Measurements from ENCODE around the gene LCP2.
"Not testable (repeated sequence)": the region's sequence is repeated elsewhere in the genome, so short reads cannot be mapped to it uniquely, and the experiment has no call there.

Gene LCP2

DNA sequence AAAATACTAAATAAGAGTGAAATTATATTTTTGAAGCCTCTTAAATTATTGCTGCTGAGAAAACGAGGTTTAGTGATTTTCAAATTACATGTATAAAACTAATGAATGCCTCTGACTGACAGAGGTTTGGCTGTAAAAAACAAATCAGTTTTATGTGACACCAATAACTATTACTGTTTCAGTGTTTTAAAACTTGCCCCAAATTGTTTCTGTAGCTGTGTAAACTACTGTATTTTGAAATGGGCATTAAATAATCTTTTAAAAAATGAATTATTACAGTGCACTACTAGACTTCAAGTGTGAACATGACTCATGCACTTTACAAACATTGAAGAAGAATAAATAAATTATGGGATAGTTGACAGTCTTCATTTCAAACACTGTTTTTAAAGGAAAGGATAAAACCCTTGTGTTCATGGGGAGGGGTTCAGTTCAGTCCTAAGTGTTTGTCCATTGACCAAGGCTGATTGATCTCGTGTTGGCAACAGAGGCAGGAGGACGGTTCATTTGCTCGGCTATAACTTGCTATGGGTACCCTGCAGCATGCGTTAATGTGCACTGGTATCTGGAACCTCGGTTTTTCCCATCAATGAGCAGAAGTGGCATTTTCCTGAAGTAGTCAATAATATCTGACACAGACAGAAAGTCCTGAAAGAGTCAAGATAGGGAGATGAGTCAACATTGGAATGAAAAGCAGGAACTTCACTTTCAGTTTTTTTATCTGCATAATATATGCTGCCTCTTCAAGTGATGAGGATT lies 49.2 kb downstream of the LCP2 start:
- DNase-seq, result no peak

DNA sequence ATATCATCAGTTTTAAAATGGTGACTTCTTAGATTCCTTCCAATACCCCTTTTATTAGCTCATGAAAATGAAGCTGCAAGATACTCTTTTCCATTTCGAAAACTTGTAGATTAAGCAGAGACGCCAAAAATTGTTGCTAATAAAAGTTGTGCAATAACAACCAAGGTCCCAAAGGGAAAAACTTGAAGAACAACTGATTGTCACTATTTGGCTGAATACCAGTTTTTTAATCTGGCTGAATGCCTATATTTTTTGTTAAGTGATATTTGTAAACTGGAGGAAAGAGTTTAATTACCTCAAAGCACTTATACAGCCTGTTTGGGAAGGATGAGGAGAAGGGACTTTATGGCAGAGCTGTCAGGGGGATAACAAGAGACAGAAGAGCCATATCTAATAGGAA lies 50.2 kb downstream of the LCP2 start:
- no peak for DNase-seq

DNA sequence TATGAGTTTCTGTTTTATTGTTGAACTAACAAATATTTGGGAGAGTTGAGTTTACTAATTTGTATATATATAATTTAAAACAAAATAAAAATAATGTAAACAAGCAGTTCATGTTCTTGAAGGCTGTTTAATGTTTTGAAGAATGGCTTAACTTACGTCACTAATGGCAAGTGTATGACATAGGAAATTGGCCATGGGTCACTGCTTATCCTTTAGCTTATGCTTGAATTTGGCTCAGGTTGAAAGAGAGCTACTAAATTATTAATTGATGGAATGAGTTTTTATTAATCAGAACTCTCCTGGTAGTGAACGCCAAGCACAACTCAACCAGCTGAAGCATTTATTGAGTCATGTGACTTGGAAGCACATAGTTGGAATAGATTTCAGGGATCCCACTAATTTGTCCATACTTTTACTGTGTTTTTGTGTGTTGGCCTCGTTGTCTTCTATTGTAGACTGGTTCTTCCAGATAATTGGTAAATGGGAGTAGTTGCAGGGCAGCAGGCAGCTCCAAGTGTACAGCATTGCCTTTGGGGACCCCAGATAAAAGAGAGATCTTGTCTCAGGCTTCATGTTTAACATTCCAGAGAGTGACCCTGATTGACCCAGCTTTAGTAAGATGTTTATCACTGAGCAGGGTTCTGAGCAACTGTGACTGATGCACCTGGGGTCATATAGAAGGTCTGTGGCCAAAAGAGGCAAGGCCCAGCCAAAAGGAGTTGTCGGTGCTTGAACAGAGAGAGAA lies 51.3 kb downstream of the LCP2 start:
- DNase-seq, result no peak

- DNase-seq, result not testable (repeated sequence)
Measured at GRCh38 chr5:170245436-170245835, 52.1 kb downstream of the LCP2 start.

DNA sequence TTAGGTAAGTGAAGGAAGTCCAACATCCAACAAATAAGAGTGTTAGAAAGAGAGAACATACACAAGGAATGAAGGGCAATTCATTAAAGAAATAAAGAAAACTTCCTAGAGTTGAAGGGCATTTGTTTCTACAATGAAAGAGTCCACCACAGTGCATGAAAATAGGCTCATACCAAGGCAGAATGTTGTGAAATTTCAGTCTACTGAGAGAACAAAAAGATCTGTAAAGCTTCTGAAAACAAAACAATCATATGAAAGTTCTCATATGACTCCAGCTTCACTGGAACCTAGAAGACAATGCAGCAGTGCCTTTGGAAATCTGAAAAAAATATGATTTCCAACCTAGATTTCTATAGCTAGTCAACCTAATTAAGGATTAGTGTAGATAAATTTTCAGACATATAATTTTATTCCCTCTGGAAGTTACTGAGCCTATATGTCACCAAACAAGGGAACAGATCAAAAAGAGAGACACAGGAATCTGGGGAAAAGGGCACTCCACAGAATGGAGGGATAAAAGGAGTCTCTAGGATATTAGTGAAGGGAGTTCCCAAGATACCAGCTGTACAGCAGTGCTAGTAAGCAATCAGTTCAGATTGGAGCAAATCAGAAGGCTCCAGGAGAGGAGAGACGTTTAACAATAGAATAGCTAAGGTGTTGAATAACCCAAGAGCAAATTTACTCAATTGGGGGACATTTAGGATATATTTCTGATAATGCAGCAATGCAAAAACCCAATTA lies 59.0 kb downstream of the LCP2 start:
- no peak for DNase-seq

- no peak for DNase-seq
Measured at GRCh38 chr5:170235876-170236864, 61.4 kb downstream of the LCP2 start.

- no peak for DNase-seq
Measured at GRCh38 chr5:170233358-170233892, 64.2 kb downstream of the LCP2 start.

DNA sequence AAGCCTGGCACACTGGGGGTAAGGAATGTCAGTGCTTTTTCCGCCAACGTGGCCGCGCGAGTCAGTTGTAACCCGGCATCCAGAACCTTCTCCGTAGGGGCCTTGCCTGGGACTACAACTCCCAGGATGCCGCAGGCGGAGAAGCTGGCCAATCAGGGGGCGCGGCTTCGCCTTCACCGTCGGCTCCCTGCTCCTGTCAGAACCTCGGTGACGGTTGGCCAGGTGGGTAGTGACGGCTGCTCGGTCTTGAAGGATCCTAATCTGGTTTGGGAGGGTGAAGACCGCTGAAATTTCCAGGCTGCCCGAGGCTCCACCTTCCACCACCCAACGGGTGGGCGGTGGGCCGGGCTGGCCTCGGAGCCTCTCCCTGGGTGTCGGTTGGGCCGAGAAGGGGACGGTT lies 64.8 kb downstream of the LCP2 start, which contains the start of gene C5orf58:
TSS of gene C5orf58 (plus strand) at position 200 of the 400 bp plus-strand sequence. CDS start 1,992 bp downstream, outside the sequence.
- DNase-seq, result no peak

DNA sequence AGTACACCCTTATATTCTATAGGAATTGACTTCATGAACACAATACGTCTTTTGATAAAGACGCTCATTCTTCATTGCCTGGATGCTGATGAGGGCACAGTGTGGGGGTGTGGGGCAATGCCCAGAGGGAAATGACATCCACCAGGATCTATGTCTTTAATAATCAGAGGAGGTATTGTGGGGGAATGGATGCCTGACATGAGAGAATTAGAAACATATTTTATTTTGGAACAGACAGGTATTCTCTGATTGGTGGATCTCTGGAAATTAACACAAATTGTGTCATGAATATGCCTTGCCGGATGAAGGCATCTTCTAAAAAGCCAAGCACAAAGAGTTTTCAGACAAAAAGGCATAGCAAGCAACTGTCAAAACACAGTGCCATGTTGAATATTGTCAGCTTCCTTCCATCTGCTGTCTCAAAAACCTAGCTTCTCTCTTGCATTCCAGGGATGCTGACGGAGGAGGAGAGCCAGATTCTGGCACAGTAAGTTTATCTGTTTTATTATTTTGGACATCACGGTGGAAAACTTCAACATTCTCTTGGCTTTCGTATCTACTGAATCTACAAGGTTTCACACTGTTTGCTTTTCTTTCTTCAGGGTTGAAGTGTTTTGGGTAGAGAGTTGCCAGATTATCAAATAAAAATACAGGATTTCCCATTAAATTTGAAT lies 68.7 kb downstream of the LCP2 start:
- DNase-seq, result no peak

DNA sequence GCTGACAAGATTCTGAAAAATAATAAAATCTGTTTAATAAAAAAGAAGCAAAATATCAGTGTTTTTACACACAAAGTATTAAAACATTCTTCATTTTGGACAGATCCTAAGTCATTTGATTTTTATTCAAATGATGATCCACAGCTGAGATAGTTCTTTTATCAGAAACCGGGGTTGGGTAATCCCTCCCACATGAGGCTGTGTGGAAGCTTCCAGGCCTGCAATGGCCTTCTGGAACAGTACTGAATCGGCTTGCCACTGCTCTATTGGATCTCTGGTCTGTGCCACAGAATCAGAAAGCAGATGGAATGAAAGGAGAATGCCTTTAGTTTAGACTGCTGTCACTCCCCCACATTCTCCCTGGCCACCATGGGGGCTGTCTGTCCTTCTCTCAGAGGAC lies 70.9 kb downstream of the LCP2 start:
- DNase-seq, result peak; percentile 11 to 28

DNA sequence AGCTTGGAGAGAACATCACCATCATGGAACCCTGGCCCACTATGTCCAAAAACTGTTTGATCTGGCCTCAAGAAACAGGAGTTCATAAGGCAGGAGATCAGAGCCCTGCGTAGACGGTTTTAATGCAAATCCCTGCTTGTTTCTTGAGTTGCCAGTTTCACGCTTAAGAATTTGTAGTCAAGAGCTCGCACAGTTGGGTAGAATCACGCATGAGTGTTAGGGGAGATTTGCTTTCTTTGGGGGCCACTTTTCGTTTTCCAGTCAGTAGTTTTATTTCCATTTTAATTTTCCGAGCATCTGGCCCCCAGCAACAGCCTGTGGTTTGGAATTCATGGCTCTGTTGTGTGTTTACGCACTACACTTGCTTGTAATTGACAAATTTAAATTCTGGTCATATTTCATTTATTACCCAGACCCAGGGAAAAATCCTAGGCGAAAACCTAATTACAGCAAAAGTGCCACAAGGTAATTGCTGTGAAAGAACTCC lies 71.4 kb downstream of the LCP2 start:
- DNase-seq, result no peak

DNA sequence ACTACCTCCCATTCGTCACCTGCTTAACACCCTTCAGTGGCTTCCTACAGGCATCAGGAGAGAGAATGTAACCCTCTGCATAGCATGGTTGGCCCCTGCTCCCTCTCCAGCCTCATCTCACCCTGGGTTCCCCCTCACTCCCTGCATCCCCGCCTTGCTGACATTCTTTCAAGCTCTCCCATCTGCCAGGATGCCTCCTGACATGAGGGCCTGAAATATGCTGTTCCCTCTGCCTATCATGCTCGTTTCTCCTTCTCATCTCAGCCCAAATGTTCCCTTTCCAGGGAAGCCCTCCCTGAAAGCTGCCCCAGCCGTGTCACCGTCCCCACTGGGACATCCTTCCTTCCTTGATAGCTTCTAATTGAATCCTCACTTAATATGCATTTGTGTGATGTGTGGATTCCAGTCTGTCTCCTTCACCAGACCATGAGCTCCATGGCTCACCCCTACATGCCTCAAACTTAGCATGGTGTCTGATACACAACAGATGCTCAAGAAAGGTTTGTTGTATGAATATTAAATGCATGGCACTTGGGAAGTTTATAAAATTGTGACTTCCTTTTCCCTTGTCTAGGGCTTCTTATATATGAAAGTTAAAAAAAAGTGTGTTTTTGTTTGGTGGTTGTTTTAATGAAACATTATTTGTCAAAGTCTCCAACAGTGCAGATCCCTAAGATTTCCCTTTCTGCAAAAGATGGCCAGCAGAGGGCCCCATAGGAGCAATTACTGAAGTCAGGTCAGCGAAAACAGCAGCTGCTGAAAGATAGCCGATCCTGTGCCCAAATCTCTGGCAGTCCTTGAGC lies 72.0 kb downstream of the LCP2 start:
- peak; percentile 74 to 75 for DNase-seq

- DNase-seq, result no peak
Measured at GRCh38 chr5:170223906-170224305, 73.7 kb downstream of the LCP2 start.

- no peak for DNase-seq
Measured at GRCh38 chr5:170223360-170223759, 74.2 kb downstream of the LCP2 start.

- no peak for DNase-seq
Measured at GRCh38 chr5:170221327-170221741, 76.2 kb downstream of the LCP2 start.

DNA sequence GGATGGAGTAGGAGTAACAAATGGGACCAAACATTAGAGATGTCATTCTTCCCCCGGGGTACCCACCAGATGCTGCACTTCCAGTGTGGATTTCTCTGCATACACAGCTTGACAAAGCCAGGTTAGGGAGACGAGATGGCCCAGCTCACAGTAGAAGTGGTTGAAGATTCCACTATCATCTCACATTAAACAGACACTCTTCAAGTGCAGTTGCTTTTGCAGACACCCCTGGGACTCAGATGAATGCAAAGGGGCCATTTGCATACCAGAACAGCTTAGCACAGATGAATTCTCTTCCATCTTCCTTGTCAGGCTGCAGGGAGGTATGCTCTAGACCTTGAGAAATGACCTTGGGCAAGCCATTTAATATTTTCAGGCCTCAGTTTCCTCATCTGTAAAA lies 77.4 kb downstream of the LCP2 start:
- DNase-seq, result no peak

DNA sequence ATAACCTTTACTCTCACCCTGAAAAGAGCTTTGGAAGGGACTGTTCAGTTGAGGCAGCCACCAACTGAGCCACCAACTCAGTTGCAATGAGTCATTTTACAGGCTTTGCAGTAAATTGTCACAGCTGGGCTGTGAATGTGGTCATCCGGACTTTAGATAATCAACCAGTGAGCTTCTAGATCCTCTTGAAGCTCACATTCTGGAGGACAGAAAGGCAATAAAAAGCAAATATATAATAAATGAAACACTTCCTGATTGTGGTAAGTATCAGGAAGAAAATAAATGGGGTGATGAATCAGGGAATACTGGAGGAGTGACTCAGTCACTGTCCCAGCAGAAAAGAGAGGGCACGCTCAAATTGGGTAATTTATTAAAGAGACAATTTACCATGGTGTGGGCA lies 78.0 kb downstream of the LCP2 start:
- peak; percentile 3 to 31 for DNase-seq

DNA sequence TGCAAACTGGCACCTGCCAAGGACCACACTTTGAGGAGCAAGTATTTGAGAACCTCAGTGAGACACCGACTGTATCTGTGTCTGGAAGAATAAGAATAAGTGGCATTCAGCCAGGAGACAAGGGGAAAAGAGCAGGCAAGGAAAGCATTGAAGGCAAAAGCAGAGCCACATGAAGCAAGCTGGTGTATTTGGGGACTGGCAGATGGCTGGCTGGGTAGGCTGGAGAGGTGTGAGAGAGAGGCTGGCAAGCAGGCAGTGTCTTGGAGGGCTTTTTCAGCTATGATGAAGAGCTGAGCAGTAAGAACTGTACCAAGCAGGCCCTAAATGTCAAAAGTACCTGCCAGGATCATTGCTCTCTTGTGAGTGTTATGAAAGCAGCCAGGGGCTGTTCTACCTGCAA lies 78.9 kb downstream of the LCP2 start:
- DNase-seq, result no peak

- DNase-seq, result no peak
Measured at GRCh38 chr5:170217831-170218230, 79.7 kb downstream of the LCP2 start.

GRCh38 chr5:170216257-170216864 lies 81.2 kb downstream of the LCP2 start:
- peak; percentile 65 to 80 for DNase-seq

All from inflammatory macrophage (primary cell).